Activated CD8-positive, alpha-beta T cell treated with anti-CD3 and anti-CD28 coated beads for 36 hours (primary cell): ENCODE data around the gene C3orf62. TPM values are rescaled to one million over a fixed set of nuclear protein-coding genes. Genes with fewer than 3 reads are reported as not detected.

ENCODE experiments used
- ATAC-seq: fragments of 200-7000 bp; cut with Tn5 transposase; one replicate; pipeline ENCODE4 v1.10.0; 2021; ENCODE audit warnings: mild to moderate bottlenecking, moderate library complexity
- CTCF ChIA-PET: fragments of 350-600 bp; sonication (Branson Sonifier 250); formaldehyde crosslinking; loops from one replicate; lab custom pipeline; 2021; ENCODE audit warnings: antibody characterized with exemption; lab: Charles Lee
- POLR2A ChIA-PET: fragments of 350-600 bp; sonication (Branson Sonifier 250); formaldehyde crosslinking; loops from one replicate; lab custom pipeline; 2021; ENCODE audit warnings: antibody characterized with exemption; lab: Charles Lee
- DNase-seq: peaks from one replicate; pipeline ENCODE4 v3.0.0-alpha.2; 2020
- H3K27ac Mint-ChIP-seq: one replicate; pipeline ENCODE4 v1.8.0; 2021; ENCODE audit warnings: mild to moderate bottlenecking, mixed read lengths
- H3K27me3 Mint-ChIP-seq: one replicate; pipeline ENCODE4 v1.8.0; 2021; ENCODE audit warnings: mixed read lengths
- H3K36me3 Mint-ChIP-seq: one replicate; pipeline ENCODE4 v1.8.0; 2021; ENCODE audit warnings: low read depth, mixed read lengths
- H3K4me1 Mint-ChIP-seq: one replicate; pipeline ENCODE4 v1.8.0; 2021; ENCODE audit warnings: low read depth, mixed read lengths
- H3K4me3 Mint-ChIP-seq: one replicate; pipeline ENCODE4 v1.8.0; 2021; ENCODE audit warnings: mild to moderate bottlenecking, moderate library complexity, mixed read lengths
- H3K9me3 Mint-ChIP-seq: one replicate; pipeline ENCODE4 v1.8.0; 2021; ENCODE audit warnings: mixed read lengths
- CTCF ChIP-seq: fragments of 200-600 bp; IDR thresholded peaks from one replicate; pipeline ENCODE4 v1.8.0; 2022; ENCODE audit warnings: antibody characterized with exemption, mild to moderate bottlenecking
- intact Hi-C: fragments of 100-400 bp; cut with micrococcal nuclease; formaldehyde crosslinking; loops from one replicate; pipeline ENCODE4 v1.10.0; 2022
- microRNA-seq: library from miRNA; unstranded; fragments of <30 nt; microRNA quantifications from one replicate; pipeline ENCODE4 v1.2.0, GENCODE V29; 2022; ENCODE audit warnings: borderline microRNAs expressed, borderline replicate concordance
- total RNA-seq, 2 experiments: library from RNA; stranded (reverse); gene quantifications; one replicate each; pipeline ENCODE4 v1.2.3, GENCODE V29; 2021

C3orf62 gene
- total RNA-seq, 2 experiments from 2014 or later: 3.4 to 3.7 TPM

- no peak for TF ChIP-seq CTCF
- Mint-ChIP-seq H3K4me1 (no peaks in the 10 kb centered on the region), H3K4me3 (no peak overlapping the region), H3K27ac (no peak overlapping the region), H3K27me3 (peaks cover 3% of the 10 kb centered on the region), H3K9me3 (peaks cover 4% of the 10 kb centered on the region), H3K36me3 (no peaks in the 10 kb centered on the region)
- ChIA-PET CTCF (no interaction called here), POLR2A (no interaction called here)
- intact Hi-C loops: no loop called here
- DNase-seq (no peak), ATAC-seq (no peak)
Observed at GRCh38 chr3:49219132-49219531, 57.9 kb downstream of the C3orf62 start.

Small RNA genes within 50 kb of the gene (microRNA-seq; reads per million reads assigned to microRNA genes)
- gene MIR4271: not detected

Other genes starting within 250 kb of the C3orf62 start
- 100 to 1,000 TPM; 535 to 557 TPM for gene IMPDH2, start 247.8 kb downstream of the C3orf62 start, total RNA-seq
- 100 to 1,000 TPM; 107 to 112 TPM for gene QRICH1, start 183.2 kb downstream of the C3orf62 start, total RNA-seq
- gene QARS1, start 172.5 kb downstream of the C3orf62 start, total RNA-seq: 100 to 1,000 TPM; 270 to 282 TPM
- 10 to 100 TPM; 41.0 to 41.6 TPM for gene USP19, start 156.4 kb downstream of the C3orf62 start, total RNA-seq
- not detected for gene LAMB2, start 144.2 kb downstream of the C3orf62 start, total RNA-seq
- gene CCDC71, start 110.9 kb downstream of the C3orf62 start, total RNA-seq: 10 to 100 TPM; 18.1 to 18.7 TPM
- gene KLHDC8B, start 105.6 kb downstream of the C3orf62 start, total RNA-seq: 1 to 10 TPM; 1.3 to 2.2 TPM
- 10 to 100 TPM; 62.4 to 67.8 TPM for gene USP4, start 62.8 kb upstream of the C3orf62 start, total RNA-seq
- gene GPX1, start 81.1 kb upstream of the C3orf62 start, total RNA-seq: 100 to 1,000 TPM; 201 to 202 TPM
- 100 to 1,000 TPM; 432 to 437 TPM for gene RHOA, start 134.7 kb upstream of the C3orf62 start, total RNA-seq
- gene TCTA, start 135.2 kb upstream of the C3orf62 start, total RNA-seq: 10 to 100 TPM; 10.4 to 12.4 TPM
- gene AMT, start 145.2 kb upstream of the C3orf62 start, total RNA-seq: 1 to 10 TPM; 2.5 to 4.4 TPM
- gene NICN1, start 152.1 kb upstream of the C3orf62 start, total RNA-seq: 10 to 100 TPM in 1 of 2 experiments, 1 to 10 TPM in 1; 8.6 to 11.1 TPM
- 10 to 100 TPM; 10.8 to 14.4 TPM for gene DAG1, start 193.0 kb upstream of the C3orf62 start, total RNA-seq